Activated CD8-positive, alpha-beta T cell treated with anti-CD3 and anti-CD28 coated beads for 36 hours (primary cell): ENCODE data around the gene STIM1. TPM values are rescaled to one million over a fixed set of nuclear protein-coding genes. Genes with fewer than 3 reads are reported as not detected.

ENCODE experiments used
- ATAC-seq: fragments of 200-7000 bp; cut with Tn5 transposase; one replicate; pipeline ENCODE4 v1.10.0; 2021; ENCODE audit warnings: mild to moderate bottlenecking, moderate library complexity
- CTCF ChIA-PET: fragments of 350-600 bp; sonication (Branson Sonifier 250); formaldehyde crosslinking; loops from one replicate; lab custom pipeline; 2021; ENCODE audit warnings: antibody characterized with exemption; lab: Charles Lee
- POLR2A ChIA-PET: fragments of 350-600 bp; sonication (Branson Sonifier 250); formaldehyde crosslinking; loops from one replicate; lab custom pipeline; 2021; ENCODE audit warnings: antibody characterized with exemption; lab: Charles Lee
- DNase-seq: peaks from one replicate; pipeline ENCODE4 v3.0.0-alpha.2; 2020
- H3K27ac Mint-ChIP-seq: one replicate; pipeline ENCODE4 v1.8.0; 2021; ENCODE audit warnings: mild to moderate bottlenecking, mixed read lengths
- H3K27me3 Mint-ChIP-seq: one replicate; pipeline ENCODE4 v1.8.0; 2021; ENCODE audit warnings: mixed read lengths
- H3K36me3 Mint-ChIP-seq: one replicate; pipeline ENCODE4 v1.8.0; 2021; ENCODE audit warnings: low read depth, mixed read lengths
- H3K4me1 Mint-ChIP-seq: one replicate; pipeline ENCODE4 v1.8.0; 2021; ENCODE audit warnings: low read depth, mixed read lengths
- H3K4me3 Mint-ChIP-seq: one replicate; pipeline ENCODE4 v1.8.0; 2021; ENCODE audit warnings: mild to moderate bottlenecking, moderate library complexity, mixed read lengths
- H3K9me3 Mint-ChIP-seq: one replicate; pipeline ENCODE4 v1.8.0; 2021; ENCODE audit warnings: mixed read lengths
- intact Hi-C: fragments of 100-400 bp; cut with micrococcal nuclease; formaldehyde crosslinking; loops from one replicate; pipeline ENCODE4 v1.10.0; 2022
- total RNA-seq, 2 experiments: library from RNA; stranded (reverse); gene quantifications; one replicate each; pipeline ENCODE4 v1.2.3, GENCODE V29; 2021
- TF ChIP-seq, protein P1 (sequence below): fragments of 200-600 bp; IDR thresholded peaks from one replicate; pipeline ENCODE4 v1.8.0; 2022; ENCODE audit warnings: antibody characterized with exemption, mild to moderate bottlenecking

STIM1 gene
- total RNA-seq, 2 experiments from 2014 or later: 60.8 to 61.4 TPM

- DNase-seq: no peak
- Mint-ChIP-seq H3K4me1 (peaks cover 5% of the 10 kb centered on the region), H3K36me3 (peaks cover 54% of the 10 kb centered on the region), H3K27ac (no peak overlapping the region), H3K4me3 (no peak overlapping the region), H3K9me3 (peaks cover 8% of the 10 kb centered on the region), H3K27me3 (no peaks in the 10 kb centered on the region)
- ChIA-PET CTCF (interaction anchor here (1.0 to 2.6 kb wide), 5 partner anchors 9 to 176 kb away, joined by 3 to 8 read pairs (median 7); no protein-coding TSS in a partner anchor), POLR2A (interaction anchor here (0.9 kb wide), 1 partner anchor 33 kb away, joined by 3 read pairs; no protein-coding TSS in a partner anchor)
- TF ChIP-seq, protein P1, sequence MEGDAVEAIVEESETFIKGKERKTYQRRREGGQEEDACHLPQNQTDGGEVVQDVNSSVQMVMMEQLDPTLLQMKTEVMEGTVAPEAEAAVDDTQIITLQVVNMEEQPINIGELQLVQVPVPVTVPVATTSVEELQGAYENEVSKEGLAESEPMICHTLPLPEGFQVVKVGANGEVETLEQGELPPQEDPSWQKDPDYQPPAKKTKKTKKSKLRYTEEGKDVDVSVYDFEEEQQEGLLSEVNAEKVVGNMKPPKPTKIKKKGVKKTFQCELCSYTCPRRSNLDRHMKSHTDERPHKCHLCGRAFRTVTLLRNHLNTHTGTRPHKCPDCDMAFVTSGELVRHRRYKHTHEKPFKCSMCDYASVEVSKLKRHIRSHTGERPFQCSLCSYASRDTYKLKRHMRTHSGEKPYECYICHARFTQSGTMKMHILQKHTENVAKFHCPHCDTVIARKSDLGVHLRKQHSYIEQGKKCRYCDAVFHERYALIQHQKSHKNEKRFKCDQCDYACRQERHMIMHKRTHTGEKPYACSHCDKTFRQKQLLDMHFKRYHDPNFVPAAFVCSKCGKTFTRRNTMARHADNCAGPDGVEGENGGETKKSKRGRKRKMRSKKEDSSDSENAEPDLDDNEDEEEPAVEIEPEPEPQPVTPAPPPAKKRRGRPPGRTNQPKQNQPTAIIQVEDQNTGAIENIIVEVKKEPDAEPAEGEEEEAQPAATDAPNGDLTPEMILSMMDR: no peak
- intact Hi-C loops: no loop called here
- ATAC-seq: no peak
These were observed 170.5 kb downstream of the STIM1 start for GRCh38 chr11:4025967-4026324.

- no peaks in the 10 kb centered on the region for H3K27me3 Mint-ChIP-seq
- intact Hi-C loops: no loop called here
- peaks cover 8% of the 10 kb centered on the region for H3K9me3 Mint-ChIP-seq
- no peak overlapping the region for H3K27ac Mint-ChIP-seq
- ChIA-PET POLR2A (interaction anchor here (0.6 kb wide), 1 partner anchor 68 kb away, joined by 4 read pairs; no protein-coding TSS in a partner anchor), CTCF (interaction anchor here (1.0 to 2.6 kb wide), 4 partner anchors 9 to 172 kb away, joined by 3 to 8 read pairs (median 6); no protein-coding TSS in a partner anchor)
- peaks cover 7% of the 10 kb centered on the region for H3K4me1 Mint-ChIP-seq
- DNase-seq (no peak), ATAC-seq (no peak)
- H3K4me3 Mint-ChIP-seq: no peak overlapping the region
- TF ChIP-seq, protein P1: no peak
- H3K36me3 Mint-ChIP-seq: peaks cover 54% of the 10 kb centered on the region
These were observed 170.9 kb downstream of the STIM1 start for GRCh38 chr11:4026389-4026788.

DNA sequence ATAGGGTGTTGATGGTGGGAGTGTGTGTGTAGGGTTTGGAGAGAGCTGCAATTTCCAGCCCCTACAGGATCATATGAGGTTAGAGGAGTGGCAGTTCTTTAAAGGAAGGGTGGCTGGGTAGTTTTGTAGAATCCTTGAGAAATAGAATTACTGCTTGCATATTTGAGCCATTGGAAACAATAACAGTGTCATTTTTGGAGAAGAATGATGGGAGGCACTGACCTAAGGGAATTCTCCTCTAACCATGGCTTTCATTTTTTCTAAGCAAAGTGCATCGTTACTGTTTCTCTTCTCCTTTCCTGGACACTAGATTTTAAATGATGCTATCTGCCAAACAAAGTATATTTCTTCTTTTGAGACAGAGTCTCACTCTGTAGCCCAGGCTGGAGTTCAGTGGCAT lies 172.3 kb downstream of the STIM1 start:
- Mint-ChIP-seq H3K4me1 (peaks cover 5% of the 10 kb centered on the region), H3K36me3 (peaks cover 52% of the 10 kb centered on the region), H3K27me3 (no peaks in the 10 kb centered on the region), H3K27ac (peak overlapping the region; percentile 50), H3K4me3 (no peak overlapping the region), H3K9me3 (peaks cover 8% of the 10 kb centered on the region)
- CTCF ChIA-PET: interaction anchor here (0.7 to 1.0 kb wide), 2 partner anchors 179 to 180 kb away, joined by 3 read pairs; no protein-coding TSS in a partner anchor
- DNase-seq: no peak
- ATAC-seq: no peak
- POLR2A ChIA-PET: no interaction called here
- TF ChIP-seq, protein P1: no peak
- intact Hi-C loops: no loop called here

- ChIA-PET CTCF (no interaction called here), POLR2A (interaction anchor here (0.6 kb wide), 1 partner anchor 206 kb away, joined by 3 read pairs; no protein-coding TSS in a partner anchor)
- no peak overlapping the region for H3K27ac Mint-ChIP-seq
- no peak for ATAC-seq
- intact Hi-C loops: no loop called here
- peaks cover 44% of the 10 kb centered on the region for H3K36me3 Mint-ChIP-seq
- peaks cover 12% of the 10 kb centered on the region for H3K9me3 Mint-ChIP-seq
- H3K4me1 Mint-ChIP-seq: peaks cover 12% of the 10 kb centered on the region
- H3K27me3 Mint-ChIP-seq: no peaks in the 10 kb centered on the region
- no peak overlapping the region for H3K4me3 Mint-ChIP-seq
- DNase-seq: no peak
- TF ChIP-seq, protein P1: no peak
These were observed 174.7 kb downstream of the STIM1 start for GRCh38 chr11:4030197-4030596.

- TF ChIP-seq, protein P1: no peak
- intact Hi-C loops: no loop called here
- no peak for ATAC-seq
- peaks cover 20% of the 10 kb centered on the region for H3K4me1 Mint-ChIP-seq
- DNase-seq: no peak
- H3K27ac Mint-ChIP-seq: no peak overlapping the region
- no peaks in the 10 kb centered on the region for H3K27me3 Mint-ChIP-seq
- ChIA-PET CTCF (no interaction called here), POLR2A (no interaction called here)
- H3K4me3 Mint-ChIP-seq: no peak overlapping the region
- peaks cover 36% of the 10 kb centered on the region for H3K36me3 Mint-ChIP-seq
- peaks cover 8% of the 10 kb centered on the region for H3K9me3 Mint-ChIP-seq
These were observed 176.6 kb downstream of the STIM1 start for GRCh38 chr11:4032097-4032496.
